Activated gamma-delta T cell treated with anti-CD3 and anti-CD28 coated beads, Interleukin-2, amount 50 U/mL, for 16 hours (primary cell): ENCODE measurements around the gene PIK3R1.

ENCODE experiments used
- DNase-seq: peaks from one replicate; pipeline ENCODE4 v3.0.0-alpha.2; 2020; ENCODE audit warnings: low read depth

Gene PIK3R1

DNA sequence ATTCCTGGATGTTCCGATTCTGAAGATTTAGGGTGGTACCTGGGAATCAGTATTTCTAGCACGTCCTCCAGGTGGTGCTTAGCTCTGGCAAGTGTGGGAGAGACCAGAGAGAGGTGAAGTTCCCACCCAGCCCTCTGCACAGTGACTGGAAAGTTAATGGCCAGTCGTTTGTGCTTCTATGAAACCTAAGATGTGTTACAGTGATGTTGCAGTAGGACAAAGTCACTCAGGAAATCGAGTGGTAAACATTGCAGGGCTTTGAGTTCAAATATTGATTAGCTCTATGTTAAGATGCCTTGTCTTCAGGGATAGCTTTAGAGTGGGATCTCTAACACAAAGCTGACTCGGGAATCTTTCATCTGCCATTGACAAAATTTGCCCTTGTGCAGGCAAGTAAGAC is 55.6 kb downstream of the PIK3R1 start:
- no peak for DNase-seq

DNA sequence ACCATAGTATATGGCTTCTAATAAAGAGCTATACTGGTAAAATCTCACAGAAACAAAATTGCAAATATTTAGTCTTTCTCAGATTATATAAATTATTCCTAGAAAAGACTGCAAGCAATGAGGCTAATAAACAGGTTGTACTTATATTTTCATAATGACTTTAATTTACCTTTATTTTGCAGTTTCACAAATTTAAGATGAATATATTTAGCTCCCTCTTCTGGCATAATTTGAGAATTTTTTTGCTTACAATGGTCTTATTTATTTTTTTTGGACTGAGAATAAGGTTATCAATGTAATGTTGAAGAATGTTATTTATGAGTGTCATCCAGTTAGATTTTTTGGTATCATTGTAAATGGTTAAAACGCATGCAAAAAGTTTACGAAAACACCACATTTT is 56.7 kb downstream of the PIK3R1 start:
- no peak for DNase-seq

DNA sequence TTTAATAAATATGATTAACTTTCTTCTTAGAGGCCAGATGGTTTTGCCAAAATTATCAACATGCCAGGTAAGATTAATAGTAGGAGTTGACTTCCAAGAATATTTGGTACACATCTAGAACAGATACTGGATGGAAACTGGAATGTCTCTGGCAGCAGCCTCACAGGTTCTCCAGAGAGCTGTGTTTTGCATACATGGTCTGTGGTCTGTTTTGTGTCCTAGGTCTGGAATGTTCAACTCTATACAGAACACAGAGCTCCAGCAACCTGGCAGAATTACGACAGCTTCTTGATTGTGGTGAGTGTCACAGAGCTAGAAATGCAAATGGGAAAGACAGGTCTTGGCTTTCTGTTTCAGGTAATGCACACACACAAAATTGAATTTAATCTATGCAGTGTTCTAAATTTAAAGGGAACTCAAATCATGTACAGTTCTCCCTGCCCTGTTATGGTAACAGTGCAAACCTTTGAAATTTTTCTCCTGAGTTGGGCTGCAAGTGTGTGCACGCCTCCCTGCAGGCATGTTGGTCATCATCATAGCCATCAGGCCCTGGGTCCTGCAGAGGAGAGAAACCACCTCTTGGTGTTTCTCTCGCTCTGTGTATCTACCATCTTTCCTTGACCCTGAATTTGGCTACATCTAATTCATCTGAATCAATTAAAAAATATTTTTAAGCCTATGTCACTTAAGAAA is 58.3 kb downstream of the PIK3R1 start:
- DNase-seq = no peak

DNA sequence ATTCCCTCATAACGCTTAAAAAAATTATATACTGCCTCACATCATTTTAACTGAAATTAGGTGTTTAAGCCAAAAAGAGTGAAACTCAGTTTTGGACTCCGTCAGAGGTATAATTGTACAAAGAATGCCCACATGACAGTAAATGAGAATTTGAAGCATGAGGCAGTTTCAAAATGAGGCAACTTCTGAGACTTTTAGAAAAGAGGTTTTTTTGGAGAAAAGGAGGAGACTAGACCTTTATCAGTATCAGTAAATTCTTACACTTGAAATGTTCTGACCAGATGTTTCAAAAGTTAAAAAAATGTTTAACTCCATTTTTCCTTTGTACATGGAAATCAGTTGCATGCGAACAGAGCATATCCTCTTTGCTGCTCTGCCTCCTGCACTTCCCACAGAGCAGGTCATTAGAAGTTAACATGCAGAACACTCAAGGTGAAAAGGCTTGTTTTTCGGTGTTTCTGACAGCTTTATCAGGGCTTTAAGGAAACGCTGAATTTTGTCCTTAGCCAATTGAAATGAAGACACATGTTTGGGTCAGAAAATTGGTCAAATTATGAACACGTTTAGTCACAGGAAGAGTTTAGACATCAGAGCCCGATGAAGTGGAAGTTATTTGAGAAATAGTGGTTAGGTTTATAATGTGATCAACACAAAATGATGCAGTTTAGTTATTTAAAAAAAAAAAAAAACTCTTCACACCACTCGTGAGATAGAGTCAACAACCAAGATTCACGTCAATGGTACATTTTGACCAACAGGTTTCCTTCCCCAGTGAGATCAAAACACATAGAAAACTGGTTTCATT is 59.5 kb downstream of the PIK3R1 start:
- no peak for DNase-seq

DNA sequence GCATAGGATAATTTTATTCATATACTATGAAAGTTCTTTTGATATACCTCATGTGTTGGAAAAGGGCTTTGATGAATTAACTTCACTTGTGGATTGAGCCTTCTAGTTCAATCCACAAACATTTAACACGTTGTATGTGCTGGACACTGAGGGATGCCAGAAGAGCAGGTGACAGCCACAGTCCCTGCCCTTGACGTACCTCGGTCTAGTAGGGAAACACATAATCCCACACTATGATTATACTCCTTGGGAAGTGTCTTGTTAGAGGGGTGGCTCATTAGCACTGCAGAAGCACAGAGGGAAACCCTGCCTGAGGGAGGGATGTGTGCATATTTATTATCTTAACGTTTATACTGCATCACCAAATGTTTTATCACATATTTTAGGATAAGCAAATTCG is 61.2 kb downstream of the PIK3R1 start:
- no peak for DNase-seq

DNA sequence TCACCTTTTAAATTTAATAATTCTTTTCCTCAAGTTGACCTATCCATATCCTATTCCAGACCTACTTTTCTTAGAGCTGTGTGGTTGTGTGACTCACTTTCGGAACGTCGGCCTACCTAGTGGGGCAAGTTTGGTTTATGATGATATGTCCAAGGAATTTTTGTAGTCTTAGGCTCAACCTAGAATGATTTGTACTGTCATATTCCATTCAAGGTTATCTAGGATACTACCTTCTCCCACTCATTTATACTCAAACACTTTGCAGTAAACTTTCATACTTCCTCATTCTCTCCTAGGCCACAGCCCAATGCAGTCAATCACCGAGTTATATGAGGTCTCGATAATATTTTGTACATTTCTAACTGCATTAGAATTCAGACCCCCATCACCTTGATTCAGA is 61.9 kb downstream of the PIK3R1 start:
- DNase-seq = no peak

DNA sequence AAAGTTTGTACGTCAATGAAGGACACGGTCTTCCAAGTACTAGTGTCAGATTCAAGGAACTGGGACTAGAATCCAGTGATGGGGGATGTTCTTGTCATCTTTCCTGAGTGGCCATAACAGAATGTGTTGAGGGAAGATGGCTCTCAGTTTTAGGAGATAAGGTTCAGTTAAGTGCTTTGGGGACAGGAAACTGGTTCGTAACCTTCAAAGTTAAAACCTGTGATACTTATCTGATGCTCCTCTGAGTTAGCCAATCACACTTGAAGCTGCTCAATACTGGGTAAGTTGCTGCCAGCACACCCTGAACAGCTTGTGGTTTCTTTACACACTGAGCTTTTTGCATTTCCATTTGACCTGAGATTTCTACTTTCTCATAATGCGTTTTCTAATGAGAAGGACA is 64.4 kb downstream of the PIK3R1 start:
- DNase-seq = no peak

DNA sequence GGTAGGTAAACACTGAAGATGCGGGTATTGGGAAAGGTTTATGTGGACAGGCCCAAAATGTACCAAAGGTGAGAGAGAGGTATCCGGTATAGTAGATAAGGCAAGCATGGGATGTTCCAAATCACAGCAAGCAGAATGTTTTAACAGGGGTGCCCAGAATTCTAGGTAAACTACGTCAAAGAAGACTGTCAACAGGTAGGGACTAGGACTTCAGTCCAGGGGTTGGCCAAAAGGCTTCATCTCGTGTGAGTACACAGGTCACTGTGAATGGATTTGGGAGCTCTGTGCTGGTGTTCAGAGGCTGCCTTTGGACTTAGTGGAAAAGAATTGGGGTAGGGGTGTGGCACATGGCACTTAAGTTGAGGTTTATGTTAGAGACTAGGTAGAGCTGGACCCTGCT is 66.4 kb downstream of the PIK3R1 start:
- no peak for DNase-seq

DNA sequence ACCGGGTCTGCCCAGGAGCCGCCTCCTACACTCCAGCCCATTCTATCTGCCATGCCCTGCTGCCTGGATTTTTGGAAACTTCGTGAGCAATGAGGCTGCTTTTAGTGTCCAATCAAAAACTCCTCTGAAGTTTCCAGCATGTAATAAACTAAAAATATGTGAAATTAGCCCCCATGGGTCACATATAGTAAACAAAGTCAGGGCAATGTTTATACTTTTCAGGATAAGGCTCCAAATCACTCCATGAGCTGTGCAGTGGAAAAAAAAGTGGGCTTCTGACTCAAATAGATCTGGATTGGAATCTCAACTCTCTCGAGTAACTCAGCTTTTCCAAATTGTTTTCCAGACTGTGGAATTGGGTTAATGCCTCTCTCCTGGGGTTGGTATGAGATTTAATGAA is 68.2 kb downstream of the PIK3R1 start:
- DNase-seq = no peak

DNA sequence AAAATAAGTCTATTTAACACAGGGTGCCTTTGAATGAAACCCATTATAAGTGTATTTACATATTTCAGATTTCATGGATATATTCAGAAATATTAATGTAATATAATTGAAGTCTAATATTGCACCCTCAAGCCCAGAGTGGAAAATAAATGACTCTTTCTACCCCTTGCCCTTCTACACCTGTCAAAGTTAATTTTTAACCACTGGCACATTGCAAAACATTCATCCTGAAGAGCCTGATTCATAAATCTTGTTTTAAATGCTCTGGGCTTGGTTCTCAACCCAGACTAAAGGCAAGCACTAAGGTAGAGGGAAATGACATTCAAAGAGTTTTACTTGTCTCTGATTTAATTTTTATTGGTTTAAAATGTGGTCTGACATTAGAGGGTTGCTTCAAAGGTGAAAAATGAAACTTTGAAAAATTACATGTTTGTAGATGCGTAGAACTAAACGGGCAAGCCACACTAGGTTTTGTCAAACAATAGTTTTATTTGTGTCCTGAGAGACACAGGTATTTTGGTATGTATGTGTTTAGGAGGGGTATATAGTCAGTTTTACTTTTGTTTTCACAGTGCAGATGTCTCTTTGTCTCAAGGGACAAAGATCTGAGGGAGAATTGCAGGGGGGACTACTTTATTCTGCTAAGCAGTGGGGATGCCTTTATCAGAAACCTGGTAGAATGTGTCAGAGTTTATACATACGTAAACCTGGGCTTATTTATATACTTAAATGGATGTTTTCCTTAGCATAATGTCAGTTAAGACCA is 69.7 kb downstream of the PIK3R1 start:
- DNase-seq = no peak

DNA sequence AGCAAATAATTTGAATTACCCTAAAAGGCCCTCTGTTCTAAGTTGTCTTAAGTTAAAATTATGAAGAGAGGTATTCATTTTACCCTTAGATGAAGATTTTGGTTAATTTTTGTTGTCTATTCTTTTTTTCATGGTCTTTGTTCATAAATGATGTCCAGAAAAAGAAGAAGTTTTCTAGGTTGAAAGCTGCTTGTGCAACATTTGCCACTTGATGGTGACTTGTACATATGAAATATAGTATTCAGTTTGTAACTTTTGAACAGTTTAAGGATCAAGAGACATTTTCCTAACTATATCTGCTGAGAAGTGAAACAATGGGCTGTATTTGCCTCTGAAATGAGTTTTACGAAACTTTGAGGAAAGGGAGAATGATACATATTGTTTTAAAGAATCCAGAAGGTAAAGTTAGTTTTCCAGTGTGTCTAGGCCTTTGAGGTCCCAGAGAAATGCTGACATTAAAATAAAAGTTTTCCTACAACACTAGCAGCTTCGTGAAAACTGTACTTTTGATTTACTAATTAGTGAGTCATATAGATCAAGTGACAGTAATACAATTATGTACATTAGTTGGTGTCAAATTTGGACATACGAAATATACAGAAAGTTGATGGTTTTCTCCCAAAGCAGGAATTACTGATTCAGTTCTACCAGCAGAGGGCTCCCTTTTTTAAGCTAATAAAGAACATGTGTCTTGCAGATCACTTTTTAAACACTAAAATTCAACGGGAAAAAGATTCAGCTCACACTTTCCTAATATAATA is 70.5 kb downstream of the PIK3R1 start:
- no peak for DNase-seq

DNA sequence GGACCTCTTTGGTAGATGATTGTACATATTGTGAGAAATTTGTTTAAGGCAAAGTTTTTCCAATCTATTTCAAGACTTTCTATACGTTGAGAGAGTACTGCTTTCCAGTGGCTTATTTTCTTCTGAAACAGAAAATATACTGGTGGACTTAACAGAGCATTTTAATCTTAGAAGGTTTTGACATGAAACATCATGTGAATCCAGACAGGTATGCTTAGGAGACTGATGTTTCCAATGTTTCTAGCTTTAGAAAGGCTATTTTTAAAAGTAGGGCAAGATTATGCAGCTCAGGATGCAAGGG is 71.0 kb downstream of the PIK3R1 start:
- no peak for DNase-seq

DNA sequence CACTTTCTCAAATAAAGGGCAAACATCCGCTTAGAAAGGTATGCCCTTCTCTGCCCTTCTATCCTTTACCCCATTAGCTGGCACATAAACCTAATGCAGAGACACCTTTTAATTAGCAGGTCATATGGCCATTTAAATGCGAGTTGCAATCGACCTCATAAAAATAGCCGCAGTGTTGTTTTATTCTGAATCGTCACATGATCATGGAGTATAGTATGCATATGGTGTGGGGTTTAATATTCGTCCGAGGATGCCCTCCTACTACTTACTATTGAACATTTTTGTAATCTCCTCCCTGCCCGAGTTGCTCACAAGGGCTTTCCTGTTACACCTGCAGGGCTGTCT is 72.0 kb downstream of the PIK3R1 start:
- no peak for DNase-seq

DNA sequence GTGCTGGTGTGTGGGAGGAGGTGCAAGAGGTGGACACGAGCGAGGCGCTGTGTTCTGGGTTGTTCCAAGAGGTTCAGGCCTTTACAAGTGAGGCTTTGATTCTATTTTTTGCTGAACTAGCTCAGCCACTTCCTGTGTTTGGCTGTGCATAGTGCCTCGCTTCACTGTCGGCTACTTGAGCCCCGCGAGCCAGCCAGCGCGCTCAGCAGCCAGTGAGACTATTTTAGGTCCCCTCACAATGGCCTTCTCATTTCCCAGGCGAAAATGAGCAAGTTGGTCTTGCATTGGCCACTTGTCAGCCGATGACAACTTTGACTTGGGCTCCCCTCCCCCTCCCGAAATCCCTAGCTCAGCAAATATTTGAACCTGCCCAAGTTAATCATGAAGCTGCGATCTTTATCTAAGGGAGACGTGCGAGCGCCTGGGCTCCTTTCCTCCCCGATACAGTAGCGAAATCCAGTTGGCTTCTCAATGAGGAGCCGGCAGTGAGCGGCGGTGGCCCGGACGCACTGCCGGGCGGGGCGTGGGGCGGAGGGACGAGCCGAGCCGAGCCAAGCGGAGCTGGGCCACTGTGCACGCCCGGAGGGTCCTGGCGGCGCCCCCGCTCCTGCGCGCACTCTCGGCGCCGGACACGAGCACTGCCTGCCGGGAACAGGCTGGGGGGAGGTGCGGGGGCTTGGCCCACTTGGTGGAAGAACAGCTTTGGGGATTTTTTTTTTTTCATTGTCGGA is 72.6 kb downstream of the PIK3R1 start:
- DNase-seq = peak; percentile 15

DNA sequence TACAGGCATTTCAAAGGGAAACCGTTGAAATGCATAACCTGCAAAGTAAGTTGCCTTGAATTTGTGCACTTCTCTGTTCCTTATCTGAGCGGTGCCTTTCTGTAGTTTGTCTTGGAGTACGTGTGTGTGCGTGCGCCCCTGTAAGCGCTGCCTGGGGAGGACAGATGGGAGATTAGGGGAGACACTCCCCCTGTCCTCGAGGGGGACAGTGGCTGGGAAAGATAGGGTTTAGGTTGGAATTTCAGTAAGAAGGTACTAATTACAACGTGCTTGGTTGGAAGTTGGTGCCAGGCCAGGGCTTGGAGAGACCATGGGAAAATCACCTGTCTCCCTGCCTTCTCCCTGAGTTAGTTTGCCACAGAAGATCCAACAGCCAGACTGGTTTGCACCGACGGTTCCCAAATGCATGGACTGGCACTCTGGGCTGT is 73.2 kb downstream of the PIK3R1 start:
- no peak for DNase-seq

DNA sequence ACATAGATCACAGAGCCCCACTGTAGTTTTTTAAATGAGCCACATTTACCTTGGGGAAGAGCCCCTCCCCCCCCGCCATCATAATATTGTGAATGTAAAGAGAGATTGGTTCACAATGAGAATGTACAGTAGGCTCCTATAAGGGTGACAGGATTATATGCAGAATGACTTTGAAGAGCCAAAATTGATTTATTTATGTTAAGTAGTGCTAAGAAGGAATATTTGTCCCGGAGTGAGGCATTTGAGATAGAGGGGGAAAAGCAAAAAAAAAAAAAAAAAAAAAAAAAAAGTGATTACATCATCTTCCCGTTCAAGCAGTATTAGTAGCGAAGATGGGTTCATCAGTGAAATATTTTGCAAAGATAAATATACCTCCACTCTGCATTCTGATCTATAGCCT is 73.9 kb downstream of the PIK3R1 start:
- no peak for DNase-seq

DNA sequence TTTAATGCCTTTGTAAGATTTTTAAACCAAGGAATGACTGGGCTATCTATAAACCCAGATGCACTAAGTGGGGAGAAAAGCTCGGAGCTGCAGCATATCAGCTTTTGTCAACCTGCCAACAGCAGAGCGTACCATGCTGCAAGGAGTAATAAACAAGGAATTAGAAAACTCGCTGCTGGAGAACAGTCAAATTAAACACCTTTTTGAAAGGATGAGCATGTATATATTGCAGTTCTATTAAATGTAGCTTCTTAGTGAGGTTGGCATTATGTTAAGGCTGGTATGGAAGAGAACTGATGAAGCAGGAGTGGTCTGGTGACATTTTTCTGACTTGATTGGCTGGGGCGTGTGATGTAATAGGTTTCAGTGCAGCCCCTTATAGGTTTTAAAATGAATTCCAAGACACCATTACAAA is 74.7 kb downstream of the PIK3R1 start:
- no peak for DNase-seq

DNA sequence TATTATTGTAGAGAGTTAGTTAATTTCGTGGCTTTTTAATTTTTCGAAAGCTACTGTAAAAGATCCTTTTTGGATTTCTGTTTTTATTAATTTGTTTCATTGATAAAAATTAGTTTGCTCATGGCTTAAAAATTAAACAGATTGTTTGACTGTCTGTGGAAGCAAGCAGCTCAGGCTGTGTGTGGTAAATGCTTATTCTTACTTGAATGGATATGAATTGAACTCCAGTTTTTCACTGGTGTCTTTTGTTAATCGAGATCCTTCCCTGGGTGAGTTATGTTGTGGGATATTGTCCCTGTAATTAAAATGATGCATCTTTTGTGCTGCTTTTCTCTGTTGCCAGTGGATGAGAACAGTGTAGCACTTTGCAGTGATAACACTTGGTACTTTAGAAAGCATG is 75.3 kb downstream of the PIK3R1 start:
- no peak for DNase-seq

DNA sequence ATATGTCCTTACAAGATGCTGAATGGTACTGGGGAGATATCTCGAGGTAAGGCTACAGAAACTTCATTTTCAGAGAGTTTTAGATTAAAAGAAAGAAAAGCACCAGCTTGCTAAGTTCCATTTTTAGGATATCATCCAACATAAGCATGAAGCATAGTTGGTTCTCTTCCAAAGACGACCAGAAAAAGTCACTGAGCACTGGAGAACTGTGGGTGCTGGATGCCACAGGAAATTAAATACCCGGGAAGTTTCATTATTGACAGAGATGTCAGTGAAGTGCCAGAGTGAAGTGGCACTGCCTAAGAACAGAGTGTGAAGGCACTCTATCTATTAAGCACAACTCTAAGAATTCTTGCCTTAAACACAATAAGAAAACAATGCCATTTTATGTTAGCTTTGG is 76.8 kb downstream of the PIK3R1 start:
- DNase-seq = no peak

DNA sequence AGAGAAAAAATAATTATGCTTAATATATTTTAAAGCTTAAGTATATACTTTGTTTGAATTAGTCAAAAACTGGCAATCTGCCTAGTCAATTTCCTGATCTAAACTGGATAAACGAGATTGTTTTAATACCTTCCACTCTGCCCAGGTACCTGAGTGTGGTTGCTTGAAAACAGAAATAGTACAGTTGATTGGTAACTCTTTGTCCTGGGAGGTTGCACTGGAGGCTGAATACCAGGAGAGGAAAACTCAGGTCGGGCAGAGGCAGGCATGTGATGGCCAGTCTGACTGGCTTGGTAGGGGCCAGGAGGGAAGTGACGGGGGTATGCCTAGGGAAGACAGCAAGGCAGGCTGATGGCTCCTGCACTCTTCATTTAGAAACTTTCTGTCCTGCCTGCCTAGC is 80.2 kb downstream of the PIK3R1 start:
- DNase-seq = no peak

DNA sequence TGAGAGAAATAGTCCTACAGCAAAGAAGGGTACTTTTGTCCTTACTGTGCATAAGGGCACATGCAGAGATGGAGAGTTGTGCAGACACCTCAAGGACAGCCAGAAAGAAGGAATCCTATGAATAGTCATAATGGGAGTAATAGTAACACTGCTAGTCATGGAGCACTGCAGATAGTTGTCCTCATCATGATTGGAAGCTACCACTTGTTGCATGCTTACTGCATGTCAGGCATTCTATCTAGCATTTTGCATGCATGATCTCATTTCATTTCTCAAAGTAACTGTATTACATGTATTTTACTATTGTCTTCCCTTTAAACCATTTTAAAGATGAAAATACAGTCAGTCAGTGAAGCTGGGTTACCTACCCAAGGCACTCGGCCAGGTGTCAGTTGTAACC is 81.3 kb downstream of the PIK3R1 start:
- DNase-seq = no peak

DNA sequence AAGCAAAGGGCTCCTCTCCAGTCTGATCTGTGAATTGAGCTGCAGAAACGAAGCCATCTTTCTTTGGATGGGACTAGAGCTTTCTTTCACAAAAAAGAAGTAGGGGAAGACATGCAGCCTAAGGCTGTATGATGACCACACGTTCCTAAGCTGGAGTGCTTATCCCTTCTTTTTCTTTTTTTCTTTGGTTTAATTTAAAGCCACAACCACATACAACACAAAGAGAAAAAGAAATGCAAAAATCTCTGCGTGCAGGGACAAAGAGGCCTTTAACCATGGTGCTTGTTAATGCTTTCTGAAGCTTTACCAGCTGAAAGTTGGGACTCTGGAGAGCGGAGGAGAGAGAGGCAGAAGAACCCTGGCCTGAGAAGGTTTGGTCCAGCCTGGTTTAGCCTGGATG is 82.1 kb downstream of the PIK3R1 start:
- DNase-seq = no peak
